ENCODE data around the gene DHRSX. TPM values are rescaled to one million over a fixed set of nuclear protein-coding genes. Genes with fewer than 3 reads are reported as not detected.

The DHRSX gene
- total and polyA plus RNA-seq, 4 donors: 16.8 to 28.4 (median 24.0) TPM

DNA sequence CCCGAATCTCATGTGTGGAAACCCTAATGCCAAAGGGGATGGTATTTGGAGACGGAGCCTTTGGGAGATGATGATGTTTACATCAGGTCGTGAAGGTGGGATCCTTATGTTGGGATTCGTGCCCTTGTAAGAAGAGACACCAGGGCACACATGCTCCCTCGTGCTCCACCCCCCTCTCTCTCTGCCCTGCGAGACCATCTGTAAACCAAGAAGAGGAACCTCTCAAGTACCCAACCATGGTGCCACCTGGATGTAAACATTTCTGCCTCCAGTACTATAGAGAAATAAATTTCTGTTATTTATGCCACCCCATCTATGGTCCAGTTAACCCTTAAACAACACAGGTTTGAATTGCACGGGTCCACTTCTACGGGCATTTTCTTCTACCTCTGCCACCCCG lies 179.4 kb downstream of the DHRSX start:
- Histone ChIP-seq H3K4me1 (ENCODE audit: control insufficient read depth, insufficient read depth, low read length) (peaks cover 19% of the 10 kb centered on the region), H3K27me3 (ENCODE audit: control insufficient read depth, insufficient read depth, low read length) (no peaks in the 10 kb centered on the region), H3K4me3 (ENCODE audit: low read depth, low read length) (no peak overlapping the region), H3K27ac (ENCODE audit: low read depth, low read length) (no peak overlapping the region), H3K36me3 (ENCODE audit: control insufficient read depth, insufficient read depth, low read length) (no peaks in the 10 kb centered on the region), H3K9me3 (ENCODE audit: control insufficient read depth, insufficient read depth, low read length) (no peaks in the 10 kb centered on the region)
- 95% methylated on average over 5 of the region's 9 CpGs for WGBS (ENCODE audit: insufficient coverage)
- DNase-seq (ENCODE audit: low read depth in 4 of 6, low spot score in 6 of 6): no peak

DNA sequence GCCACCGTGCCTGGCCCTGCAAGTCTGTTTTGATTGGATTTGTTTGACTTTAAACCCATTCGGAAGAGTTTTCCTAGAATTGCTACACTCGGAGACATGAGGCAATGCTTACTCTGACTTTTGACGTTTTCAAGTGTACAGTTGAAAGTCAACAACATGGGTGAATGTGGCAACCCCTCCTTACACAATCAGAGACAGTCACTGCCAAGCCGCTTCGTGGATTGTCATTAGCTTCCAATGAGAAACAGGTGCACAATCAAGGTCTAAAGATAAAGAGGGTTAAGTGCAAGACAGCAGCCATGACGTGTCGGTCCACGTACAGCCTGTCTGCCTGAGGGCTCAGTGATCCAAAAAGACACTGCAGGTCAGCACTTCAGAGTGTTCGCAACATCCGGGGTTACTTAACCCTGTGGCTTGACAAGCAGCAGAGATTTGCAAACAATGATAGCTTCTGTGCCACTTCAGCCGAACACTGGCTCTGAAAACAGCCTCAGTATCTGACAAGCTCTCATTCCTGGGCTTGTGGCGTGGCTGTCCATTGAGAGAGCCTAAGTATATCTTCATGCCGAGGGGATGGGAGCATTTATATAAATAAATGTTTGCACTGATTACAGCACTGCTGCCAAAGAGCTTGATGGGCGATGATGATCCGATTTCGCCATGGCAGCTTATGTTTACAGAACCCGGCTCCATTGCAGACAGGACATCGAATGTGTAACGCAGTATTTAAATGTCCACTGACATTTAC lies 180.0 kb downstream of the DHRSX start:
- peak in 1 of 6 donors; percentile 27 for DNase-seq (ENCODE audit: low read depth in 4 of 6, low spot score in 6 of 6)
- H3K27me3 ChIP-seq (ENCODE audit: control insufficient read depth, insufficient read depth, low read length): no peaks in the 10 kb centered on the region
- H3K9me3 ChIP-seq (ENCODE audit: control insufficient read depth, insufficient read depth, low read length): no peaks in the 10 kb centered on the region
- H3K27ac ChIP-seq (ENCODE audit: low read depth, low read length): no peak overlapping the region
- WGBS (ENCODE audit: insufficient coverage): 64% methylated on average over 15 of the region's 20 CpGs
- no peak overlapping the region for H3K4me3 ChIP-seq (ENCODE audit: low read depth, low read length)
- peaks cover 19% of the 10 kb centered on the region for H3K4me1 ChIP-seq (ENCODE audit: control insufficient read depth, insufficient read depth, low read length)
- no peaks in the 10 kb centered on the region for H3K36me3 ChIP-seq (ENCODE audit: control insufficient read depth, insufficient read depth, low read length)

GRCh38 chrX:2320089-2320488 lies 180.7 kb downstream of the DHRSX start:
- WGBS (ENCODE audit: insufficient coverage): no CpG with 5 or more reads among the region's 7 CpGs
- Histone ChIP-seq H3K4me3 (ENCODE audit: low read depth, low read length) (no peak overlapping the region), H3K36me3 (ENCODE audit: control insufficient read depth, insufficient read depth, low read length) (no peaks in the 10 kb centered on the region), H3K9me3 (ENCODE audit: control insufficient read depth, insufficient read depth, low read length) (peaks cover 2% of the 10 kb centered on the region), H3K27ac (ENCODE audit: low read depth, low read length) (no peak overlapping the region), H3K4me1 (ENCODE audit: control insufficient read depth, insufficient read depth, low read length) (peaks cover 19% of the 10 kb centered on the region), H3K27me3 (ENCODE audit: control insufficient read depth, insufficient read depth, low read length) (no peaks in the 10 kb centered on the region)
- no peak for DNase-seq (ENCODE audit: low read depth in 4 of 6, low spot score in 6 of 6)

- peaks cover 2% of the 10 kb centered on the region for H3K9me3 ChIP-seq (ENCODE audit: control insufficient read depth, insufficient read depth, low read length)
- WGBS (ENCODE audit: insufficient coverage): 91% methylated on average over 5 of the region's 10 CpGs
- H3K4me1 ChIP-seq (ENCODE audit: control insufficient read depth, insufficient read depth, low read length): peaks cover 14% of the 10 kb centered on the region
- H3K27ac ChIP-seq (ENCODE audit: low read depth, low read length): no peak overlapping the region
- H3K36me3 ChIP-seq (ENCODE audit: control insufficient read depth, insufficient read depth, low read length): no peaks in the 10 kb centered on the region
- DNase-seq (ENCODE audit: low read depth in 4 of 6, low spot score in 6 of 6): no peak
- no peak overlapping the region for H3K4me3 ChIP-seq (ENCODE audit: low read depth, low read length)
- H3K27me3 ChIP-seq (ENCODE audit: control insufficient read depth, insufficient read depth, low read length): no peaks in the 10 kb centered on the region
These were observed 182.4 kb downstream of the DHRSX start for GRCh38 chrX:2318371-2318770.

DNA sequence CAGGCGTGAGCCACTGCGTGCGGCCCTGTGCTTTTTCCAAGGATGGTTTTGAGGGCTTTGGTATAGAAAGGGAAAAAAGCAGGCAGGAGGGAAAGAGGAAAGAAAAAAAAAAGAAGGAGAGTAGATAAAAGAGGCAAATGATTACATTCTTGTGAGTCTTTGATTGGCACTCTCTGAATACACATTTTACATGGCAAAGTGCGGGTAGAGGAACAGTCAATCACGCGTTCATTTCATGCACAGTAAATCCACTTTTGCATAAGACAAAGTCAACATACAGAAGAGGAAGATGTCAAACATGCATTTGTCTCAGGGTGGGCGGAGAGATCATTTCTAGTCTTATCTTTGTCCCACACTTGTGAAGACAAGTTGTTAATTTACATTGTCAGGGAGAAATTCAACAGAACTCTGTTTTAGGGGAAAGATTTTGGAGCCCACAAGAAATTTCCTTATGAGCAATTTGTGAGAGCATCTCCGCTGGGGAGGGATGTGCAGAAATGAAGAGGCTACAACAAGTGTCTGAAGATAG lies 183.2 kb downstream of the DHRSX start:
- Histone ChIP-seq H3K9me3 (ENCODE audit: control insufficient read depth, insufficient read depth, low read length) (peaks cover 2% of the 10 kb centered on the region), H3K4me1 (ENCODE audit: control insufficient read depth, insufficient read depth, low read length) (peaks cover 14% of the 10 kb centered on the region), H3K27me3 (ENCODE audit: control insufficient read depth, insufficient read depth, low read length) (no peaks in the 10 kb centered on the region), H3K4me3 (ENCODE audit: low read depth, low read length) (no peak overlapping the region), H3K27ac (ENCODE audit: low read depth, low read length) (no peak overlapping the region), H3K36me3 (ENCODE audit: control insufficient read depth, insufficient read depth, low read length) (no peaks in the 10 kb centered on the region)
- DNase-seq (ENCODE audit: low read depth in 4 of 6, low spot score in 6 of 6): no peak
- WGBS (ENCODE audit: insufficient coverage): 100% methylated on average over 1 of the region's 8 CpGs

- DNase-seq (ENCODE audit: low read depth in 4 of 6, low spot score in 6 of 6): no peak
- Histone ChIP-seq H3K36me3 (ENCODE audit: control insufficient read depth, insufficient read depth, low read length) (no peaks in the 10 kb centered on the region), H3K4me3 (ENCODE audit: low read depth, low read length) (no peak overlapping the region), H3K9me3 (ENCODE audit: control insufficient read depth, insufficient read depth, low read length) (peaks cover 2% of the 10 kb centered on the region), H3K27me3 (ENCODE audit: control insufficient read depth, insufficient read depth, low read length) (no peaks in the 10 kb centered on the region), H3K4me1 (ENCODE audit: control insufficient read depth, insufficient read depth, low read length) (peaks cover 14% of the 10 kb centered on the region), H3K27ac (ENCODE audit: low read depth, low read length) (no peak overlapping the region)
- 42% methylated on average over 2 of the region's 4 CpGs for WGBS (ENCODE audit: insufficient coverage)
These were observed 184.2 kb downstream of the DHRSX start for GRCh38 chrX:2316534-2316933.

- 100% methylated on average over 1 of the region's 5 CpGs for WGBS (ENCODE audit: insufficient coverage)
- H3K4me1 ChIP-seq (ENCODE audit: control insufficient read depth, insufficient read depth, low read length): peaks cover 4% of the 10 kb centered on the region
- H3K9me3 ChIP-seq (ENCODE audit: control insufficient read depth, insufficient read depth, low read length): peaks cover 2% of the 10 kb centered on the region
These were observed 185.3 kb downstream of the DHRSX start for GRCh38 chrX:2315434-2315833.

DNA sequence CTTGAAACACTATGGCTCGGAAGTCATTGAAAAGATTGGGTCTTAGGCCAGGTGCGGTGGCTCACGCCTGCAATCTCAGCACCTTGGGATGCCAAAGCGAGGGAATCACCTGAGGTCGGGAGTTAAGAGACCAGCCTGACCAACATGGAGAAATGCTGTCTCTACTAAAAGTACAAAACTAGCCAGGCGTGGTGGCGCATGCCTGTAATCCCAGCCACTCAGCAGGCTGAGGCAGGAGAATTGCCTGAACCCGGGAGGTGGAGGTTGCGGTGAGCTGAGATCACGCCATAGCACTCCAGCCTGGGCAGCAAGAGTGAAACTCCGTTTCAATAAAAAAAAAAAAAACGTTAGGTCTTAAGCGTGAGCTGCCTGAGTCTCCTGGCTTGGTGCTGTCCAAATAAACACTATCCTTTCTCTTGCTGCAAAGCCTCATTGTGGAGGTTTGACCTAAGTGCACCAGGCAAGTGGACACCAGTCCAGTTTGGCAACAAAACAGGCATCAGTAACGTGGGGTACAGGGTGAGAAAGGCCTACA lies 185.9 kb downstream of the DHRSX start:
- WGBS (ENCODE audit: insufficient coverage): 87% methylated on average over 9 of the region's 14 CpGs
- no peak overlapping the region for H3K4me3 ChIP-seq (ENCODE audit: low read depth, low read length)
- no peaks in the 10 kb centered on the region for H3K27me3 ChIP-seq (ENCODE audit: control insufficient read depth, insufficient read depth, low read length)
- peaks cover 3% of the 10 kb centered on the region for H3K4me1 ChIP-seq (ENCODE audit: control insufficient read depth, insufficient read depth, low read length)
- H3K9me3 ChIP-seq (ENCODE audit: control insufficient read depth, insufficient read depth, low read length): peaks cover 2% of the 10 kb centered on the region
- no peak overlapping the region for H3K27ac ChIP-seq (ENCODE audit: low read depth, low read length)
- H3K36me3 ChIP-seq (ENCODE audit: control insufficient read depth, insufficient read depth, low read length): no peaks in the 10 kb centered on the region
- no peak for DNase-seq (ENCODE audit: low read depth in 4 of 6, low spot score in 6 of 6)

More at GRCh38 chrX:2315434-2315833, 185.3 kb downstream of the DHRSX start:
- Histone ChIP-seq H3K36me3 (ENCODE audit: control insufficient read depth, insufficient read depth, low read length) (no peaks in the 10 kb centered on the region), H3K27me3 (ENCODE audit: control insufficient read depth, insufficient read depth, low read length) (no peaks in the 10 kb centered on the region), H3K4me3 (ENCODE audit: low read depth, low read length) (no peak overlapping the region), H3K27ac (ENCODE audit: low read depth, low read length) (no peak overlapping the region)
- DNase-seq (ENCODE audit: low read depth in 4 of 6, low spot score in 6 of 6): no peak

GRCh38 chrX:2313864-2314640 lies 186.7 kb downstream of the DHRSX start:
- Histone ChIP-seq H3K27ac (ENCODE audit: low read depth, low read length) (no peak overlapping the region), H3K27me3 (ENCODE audit: control insufficient read depth, insufficient read depth, low read length) (no peaks in the 10 kb centered on the region), H3K4me3 (ENCODE audit: low read depth, low read length) (no peak overlapping the region), H3K4me1 (ENCODE audit: control insufficient read depth, insufficient read depth, low read length) (peaks cover 3% of the 10 kb centered on the region), H3K36me3 (ENCODE audit: control insufficient read depth, insufficient read depth, low read length) (no peaks in the 10 kb centered on the region), H3K9me3 (ENCODE audit: control insufficient read depth, insufficient read depth, low read length) (peaks cover 2% of the 10 kb centered on the region)
- 70% methylated on average over 1 of the region's 1 CpG for WGBS (ENCODE audit: insufficient coverage)
- DNase-seq (ENCODE audit: low read depth in 4 of 6, low spot score in 6 of 6): no peak

Data from spinal cord (tissue), 10 donors.